Measurements from ENCODE around the gene KLK10. TPM values are rescaled to one million over a fixed set of nuclear protein-coding genes. Genes with fewer than 3 reads are reported as not detected.

Gene KLK10
- total RNA-seq, 1 experiment from 2014 or later, result not detected

DNA sequence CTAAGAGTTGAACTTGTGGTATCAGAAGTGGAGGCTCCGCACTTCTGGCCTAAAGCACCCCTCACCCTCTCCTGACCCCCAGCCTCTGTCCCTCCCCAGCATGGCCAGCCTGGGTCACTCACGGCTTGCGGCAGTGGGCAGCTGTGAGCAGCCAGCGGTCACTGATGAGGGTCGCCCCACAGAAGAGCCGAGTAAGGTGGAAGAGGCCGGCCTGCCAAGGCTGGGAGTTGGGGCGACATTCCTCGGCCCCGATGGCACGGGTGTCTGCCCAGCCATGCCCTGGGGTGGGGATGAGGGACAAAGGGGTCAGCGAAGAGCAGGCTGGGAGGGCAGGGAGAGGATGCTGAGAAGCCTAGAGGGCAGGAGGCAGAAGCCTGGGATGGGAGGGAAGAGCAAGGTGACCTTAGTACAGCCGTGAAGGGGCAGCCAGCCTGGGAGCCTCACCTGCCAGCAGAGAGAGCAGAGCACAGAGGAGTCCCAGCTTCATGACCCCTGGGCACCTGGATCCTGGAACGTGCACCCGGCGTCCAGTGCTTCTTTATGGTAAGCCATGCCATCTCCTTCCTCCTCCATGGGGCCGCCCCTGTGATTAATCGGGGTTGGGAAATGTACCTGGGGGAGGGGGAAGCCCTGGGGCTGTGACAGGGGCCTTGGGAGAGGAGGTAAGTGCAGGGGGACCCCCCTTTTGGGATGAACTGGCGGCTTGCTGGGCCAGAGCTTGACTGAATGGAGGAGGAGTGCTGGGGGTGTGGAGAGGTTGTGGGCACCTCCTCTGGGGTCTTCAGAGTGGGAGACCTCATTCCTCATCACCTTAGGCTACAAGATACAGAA is 10.2 kb downstream of the KLK10 start:
- no peaks in the 10 kb centered on the region for H3K4me1 ChIP-seq (ENCODE audit: control insufficient read depth, insufficient read depth, low read length)
- CTCF ChIA-PET, result no interaction called here
- TF ChIP-seq, protein P1, sequence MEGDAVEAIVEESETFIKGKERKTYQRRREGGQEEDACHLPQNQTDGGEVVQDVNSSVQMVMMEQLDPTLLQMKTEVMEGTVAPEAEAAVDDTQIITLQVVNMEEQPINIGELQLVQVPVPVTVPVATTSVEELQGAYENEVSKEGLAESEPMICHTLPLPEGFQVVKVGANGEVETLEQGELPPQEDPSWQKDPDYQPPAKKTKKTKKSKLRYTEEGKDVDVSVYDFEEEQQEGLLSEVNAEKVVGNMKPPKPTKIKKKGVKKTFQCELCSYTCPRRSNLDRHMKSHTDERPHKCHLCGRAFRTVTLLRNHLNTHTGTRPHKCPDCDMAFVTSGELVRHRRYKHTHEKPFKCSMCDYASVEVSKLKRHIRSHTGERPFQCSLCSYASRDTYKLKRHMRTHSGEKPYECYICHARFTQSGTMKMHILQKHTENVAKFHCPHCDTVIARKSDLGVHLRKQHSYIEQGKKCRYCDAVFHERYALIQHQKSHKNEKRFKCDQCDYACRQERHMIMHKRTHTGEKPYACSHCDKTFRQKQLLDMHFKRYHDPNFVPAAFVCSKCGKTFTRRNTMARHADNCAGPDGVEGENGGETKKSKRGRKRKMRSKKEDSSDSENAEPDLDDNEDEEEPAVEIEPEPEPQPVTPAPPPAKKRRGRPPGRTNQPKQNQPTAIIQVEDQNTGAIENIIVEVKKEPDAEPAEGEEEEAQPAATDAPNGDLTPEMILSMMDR (IDR thresholded peaks at IDR 0.05), result no peak
- TF ChIP-seq POLR2AphosphoS5 (IDR thresholded peaks at IDR 0.05; ENCODE audit: low read depth, low read length), result no peak
- no peak for TF ChIP-seq SIN3A (IDR thresholded peaks at IDR 0.05; ENCODE audit: borderline replicate concordance, insufficient read depth, low read depth, low read length)
- TF ChIP-seq, protein P2, sequence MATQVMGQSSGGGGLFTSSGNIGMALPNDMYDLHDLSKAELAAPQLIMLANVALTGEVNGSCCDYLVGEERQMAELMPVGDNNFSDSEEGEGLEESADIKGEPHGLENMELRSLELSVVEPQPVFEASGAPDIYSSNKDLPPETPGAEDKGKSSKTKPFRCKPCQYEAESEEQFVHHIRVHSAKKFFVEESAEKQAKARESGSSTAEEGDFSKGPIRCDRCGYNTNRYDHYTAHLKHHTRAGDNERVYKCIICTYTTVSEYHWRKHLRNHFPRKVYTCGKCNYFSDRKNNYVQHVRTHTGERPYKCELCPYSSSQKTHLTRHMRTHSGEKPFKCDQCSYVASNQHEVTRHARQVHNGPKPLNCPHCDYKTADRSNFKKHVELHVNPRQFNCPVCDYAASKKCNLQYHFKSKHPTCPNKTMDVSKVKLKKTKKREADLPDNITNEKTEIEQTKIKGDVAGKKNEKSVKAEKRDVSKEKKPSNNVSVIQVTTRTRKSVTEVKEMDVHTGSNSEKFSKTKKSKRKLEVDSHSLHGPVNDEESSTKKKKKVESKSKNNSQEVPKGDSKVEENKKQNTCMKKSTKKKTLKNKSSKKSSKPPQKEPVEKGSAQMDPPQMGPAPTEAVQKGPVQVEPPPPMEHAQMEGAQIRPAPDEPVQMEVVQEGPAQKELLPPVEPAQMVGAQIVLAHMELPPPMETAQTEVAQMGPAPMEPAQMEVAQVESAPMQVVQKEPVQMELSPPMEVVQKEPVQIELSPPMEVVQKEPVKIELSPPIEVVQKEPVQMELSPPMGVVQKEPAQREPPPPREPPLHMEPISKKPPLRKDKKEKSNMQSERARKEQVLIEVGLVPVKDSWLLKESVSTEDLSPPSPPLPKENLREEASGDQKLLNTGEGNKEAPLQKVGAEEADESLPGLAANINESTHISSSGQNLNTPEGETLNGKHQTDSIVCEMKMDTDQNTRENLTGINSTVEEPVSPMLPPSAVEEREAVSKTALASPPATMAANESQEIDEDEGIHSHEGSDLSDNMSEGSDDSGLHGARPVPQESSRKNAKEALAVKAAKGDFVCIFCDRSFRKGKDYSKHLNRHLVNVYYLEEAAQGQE (IDR thresholded peaks at IDR 0.05; ENCODE audit: insufficient read depth in 1 of 2, low read depth in 2 of 2, low read length in 1 of 2), result no peak
- no peak for TF ChIP-seq TCF7L2 (IDR thresholded peaks at IDR 0.05; ENCODE audit: low read depth, low read length)
- in situ Hi-C loops (cut with HindIII; ENCODE audit: low pct_unique_long_range_greater_than_20kb, low sequenced_read_pairs) (no loop called here), intact Hi-C loops (cut with micrococcal nuclease; ENCODE audit: unreplicated experiment) (no loop called here)
- H3K27me3 ChIP-seq (ENCODE audit: control insufficient read depth, insufficient read depth, low read length), result no peaks in the 10 kb centered on the region; the same call in 1 of the 2 replicates
- H3K27ac ChIP-seq (ENCODE audit: low read length), result no peak overlapping the region
- BruUV-seq (replicated peaks), result no TSS peak
- H3K36me3 ChIP-seq (ENCODE audit: control insufficient read depth, insufficient read depth, low read length), result no peaks in the 10 kb centered on the region
- H3K9me3 ChIP-seq (ENCODE audit: control insufficient read depth, insufficient read depth, low read depth, low read length), result no peaks in the 10 kb centered on the region
- DNase-seq (ENCODE audit: low read depth, low spot score), result no peak
- no peak overlapping the region for H3K4me3 ChIP-seq (ENCODE audit: low read depth in 2 of 2, low read length in 2 of 2)
- ATAC-seq, result no peak
- POLR2A ChIA-PET, result no interaction called here

- no TSS peak for BruUV-seq (replicated peaks)
- ATAC-seq (no peak), DNase-seq (ENCODE audit: low read depth, low spot score) (no peak)
- ChIA-PET CTCF (no interaction called here), POLR2A (no interaction called here)
- H3K4me3 ChIP-seq (ENCODE audit: low read depth in 2 of 2, low read length in 2 of 2), result no peak overlapping the region
- intact Hi-C loops (cut with micrococcal nuclease; ENCODE audit: unreplicated experiment) (no loop called here), in situ Hi-C loops (cut with HindIII; ENCODE audit: low pct_unique_long_range_greater_than_20kb, low sequenced_read_pairs) (no loop called here)
- no peaks in the 10 kb centered on the region for H3K4me1 ChIP-seq (ENCODE audit: control insufficient read depth, insufficient read depth, low read length)
- H3K27ac ChIP-seq (ENCODE audit: low read length), result no peak overlapping the region
- no peak for TF ChIP-seq POLR2AphosphoS5 (IDR thresholded peaks at IDR 0.05; ENCODE audit: low read depth, low read length)
- no peaks in the 10 kb centered on the region for H3K9me3 ChIP-seq (ENCODE audit: control insufficient read depth, insufficient read depth, low read depth, low read length)
- H3K27me3 ChIP-seq (ENCODE audit: control insufficient read depth, insufficient read depth, low read length), result no peaks in the 10 kb centered on the region; the same call in 1 of the 2 replicates
- no peaks in the 10 kb centered on the region for H3K36me3 ChIP-seq (ENCODE audit: control insufficient read depth, insufficient read depth, low read length)
These were observed 12.0 kb downstream of the KLK10 start for GRCh38 chr19:51007488-51007887.

GRCh38 chr19:51006406-51006805 is 13.1 kb downstream of the KLK10 start:
- ChIA-PET CTCF (no interaction called here), POLR2A (no interaction called here)
- ATAC-seq (no peak), DNase-seq (ENCODE audit: low read depth, low spot score) (no peak)
- Histone ChIP-seq H3K4me1 (ENCODE audit: control insufficient read depth, insufficient read depth, low read length) (no peaks in the 10 kb centered on the region), H3K27ac (ENCODE audit: low read length) (no peak overlapping the region), H3K9me3 (ENCODE audit: control insufficient read depth, insufficient read depth, low read depth, low read length) (no peaks in the 10 kb centered on the region), H3K4me3 (ENCODE audit: low read depth in 2 of 2, low read length in 2 of 2) (no peak overlapping the region), H3K36me3 (ENCODE audit: control insufficient read depth, insufficient read depth, low read length) (no peaks in the 10 kb centered on the region), H3K27me3 (ENCODE audit: control insufficient read depth, insufficient read depth, low read length) (no peaks in the 10 kb centered on the region; the same call in 1 of the 2 replicates)
- intact Hi-C loops (cut with micrococcal nuclease; ENCODE audit: unreplicated experiment), result no loop called here
- in situ Hi-C loops (cut with HindIII; ENCODE audit: low pct_unique_long_range_greater_than_20kb, low sequenced_read_pairs), result no loop called here
- no TSS peak for BruUV-seq (replicated peaks)
- TF ChIP-seq, protein P1 (IDR thresholded peaks at IDR 0.05), result no peak
- TF ChIP-seq, protein P2 (IDR thresholded peaks at IDR 0.05; ENCODE audit: insufficient read depth in 1 of 2, low read depth in 2 of 2, low read length in 1 of 2), result no peak
- no peak for TF ChIP-seq TCF7L2 (IDR thresholded peaks at IDR 0.05; ENCODE audit: low read depth, low read length)
- no peak for TF ChIP-seq POLR2AphosphoS5 (IDR thresholded peaks at IDR 0.05; ENCODE audit: low read depth, low read length)
- no peak for TF ChIP-seq SIN3A (IDR thresholded peaks at IDR 0.05; ENCODE audit: borderline replicate concordance, insufficient read depth, low read depth, low read length)

Measured in Panc1 (cell line).